GM12878 (cell line): ENCODE data around the gene MAP3K5. TPM values are rescaled to one million over a fixed set of nuclear protein-coding genes. Genes with fewer than 3 reads are reported as not detected.

Experiments used
- ATAC-seq: fragments of 200-7000 bp; cut with Tn5 transposase; 3 replicates; pipeline ENCODE4 v1.9.1; 2020; ENCODE audit warnings: mild to moderate bottlenecking, moderate library complexity
- BruUV-seq: library from RNA; stranded (reverse); fragments of 400-500 nt; replicated peaks from 2 replicates; lab custom pipeline; 2021; lab: Mats Ljungman, UMichigan
- CTCF ChIA-PET: fragments of 300-600 bp; sonication (Branson Sonifier 250); formaldehyde crosslinking; extraction: SDS; loops from one replicate; lab custom pipeline; 2021; ENCODE audit warnings: inconsistent platforms; lab: Yijun Ruan, JAX
- POLR2A ChIA-PET: fragments of 350-600 bp; formaldehyde crosslinking; extraction: SDS; loops from one replicate; lab custom pipeline; 2021; ENCODE audit warnings: inconsistent platforms; lab: Charles Lee
- RAD21 ChIA-PET: fragments of 300-600 bp; sonication (Branson Sonifier 250); formaldehyde crosslinking; loops from one replicate; lab custom pipeline; 2023; ENCODE audit warnings: antibody characterized with exemption; ENCODE audit not compliant: unreplicated experiment; lab: Charles Lee
- SMC1A ChIA-PET: fragments of 300-600 bp; sonication (Branson Sonifier 250); formaldehyde crosslinking; loops from one replicate; lab custom pipeline; 2023; ENCODE audit not compliant: unreplicated experiment, uncharacterized antibody; lab: Charles Lee
- DNase-seq: peaks from one replicate; pipeline ENCODE4 v3.0.0-alpha.2; 2011; ENCODE audit warnings: low read depth, low spot score
- FAIRE-seq: peaks from 3 replicates; lab custom pipeline; 2011; peaks lifted over from hg19 to GRCh38; lab: Jason Lieb, UNC
- H2AFZ ChIP-seq: 2 replicates; pipeline ENCODE4 v1.6.0; 2011; ENCODE audit warnings: low read depth, low read length, control low read depth; ENCODE audit not compliant: control insufficient read depth
- H3K27ac ChIP-seq: 2 replicates; pipeline ENCODE4 v1.5.1; 2011; ENCODE audit warnings: control low read depth; ENCODE audit not compliant: control insufficient read depth, insufficient read depth
- H3K27me3 ChIP-seq, 2 experiments: replicated peaks in 1 of 2; 2 replicates each; pipeline versions ENCODE4 v1.6.0 to v1.6.1; 2011; ENCODE audit warnings: low read length in 1 of 2; ENCODE audit not compliant: control insufficient read depth in 2 of 2, insufficient read depth in 2 of 2
- H3K36me3 ChIP-seq, 2 experiments: 2 replicates each; pipeline ENCODE4 v1.5.1; 2011; ENCODE audit warnings: low read length in 1 of 2; ENCODE audit not compliant: control insufficient read depth in 2 of 2, insufficient read depth in 2 of 2
- H3K4me1 ChIP-seq: 2 replicates; pipeline ENCODE4 v1.6.1; 2011; ENCODE audit warnings: mild to moderate bottlenecking, low read length, moderate library complexity, mixed read lengths; ENCODE audit not compliant: control insufficient read depth, insufficient read depth
- H3K4me2 ChIP-seq: 2 replicates; pipeline ENCODE4 v1.6.0; 2011; ENCODE audit warnings: control low read depth; ENCODE audit not compliant: control insufficient read depth, insufficient read depth
- H3K4me3 ChIP-seq: fragments of 200-600 bp; sonication (generic); 2 replicates; pipeline ENCODE4 v1.5.1; 2016
- H3K79me2 ChIP-seq: 2 replicates; pipeline ENCODE4 v1.6.0; 2011; ENCODE audit warnings: low read length; ENCODE audit not compliant: control insufficient read depth, insufficient read depth
- H3K9ac ChIP-seq: 2 replicates; pipeline ENCODE4 v1.8.0; 2011; ENCODE audit warnings: low read length, control low read depth, mixed read lengths; ENCODE audit not compliant: control insufficient read depth, insufficient read depth
- H3K9me3 ChIP-seq: replicated peaks from 3 replicates; pipeline ENCODE4 v1.5.1; 2011; ENCODE audit warnings: mild to moderate bottlenecking, low read length; ENCODE audit not compliant: control insufficient read depth, insufficient read depth
- H4K20me1 ChIP-seq: 2 replicates; pipeline ENCODE4 v1.6.0; 2011; ENCODE audit not compliant: control insufficient read depth, insufficient read depth
- RBBP5 ChIP-seq: fragments of 200-600 bp; sonication (generic); conservative IDR thresholded peaks from 2 replicates; pipeline ENCODE4 v1.6.1; 2016
- WGBS: methylation state at CpG from one replicate; pipeline ENCODE4 v1.1.6; 2016; ENCODE audit warnings: low lambda C conversion rate; ENCODE audit not compliant: insufficient replicate concordance, insufficient coverage; ENCODE audit errors: missing lambda C conversion rate; 5-methylcytosine and 5-hydroxymethylcytosine counted together
- in situ Hi-C: fragments of 300-500 bp; cut with MboI; formaldehyde crosslinking; loops from 9 replicates; pipeline ENCODE4 v1.14.3; 2018; ENCODE audit warnings: mixed read lengths
- intact Hi-C: fragments of 100-400 bp; cut with micrococcal nuclease; formaldehyde crosslinking; loops from one replicate; pipeline ENCODE4 v1.14.2; 2022; ENCODE audit not compliant: unreplicated experiment
- polyA plus RNA-seq, 11 experiments: library from polyadenylated mRNA; depleted of rRNA in 4 of 11; unstranded in 6 of 11; stranded (reverse) in 5 of 11; fragments of >200 nt; fragmentation: Nextera tagmentation in 4 of 11; fragmentation: Illumina TruSeq in 1 of 11; extraction: Ambion mirVana in 4 of 11; extraction: Trizol in 1 of 11; gene quantifications; 1 replicate in 1 of 11; 2 replicates in 10 of 11; pipeline versions ENCODE4 v1.2.1 to v1.2.3, GENCODE V29; 2011 to 2016; ENCODE audit warnings: inconsistent platforms in 2 of 11, missing spikeins in 2 of 11, low read depth in 1 of 11
- total RNA-seq, 4 experiments: library from RNA; depleted of rRNA in 3 of 4; stranded (reverse); fragments of >200 nt in 3 of 4; fragmentation: Illumina TruSeq in 1 of 4; extraction: Trizol in 1 of 4; gene quantifications; 2 replicates each; pipeline versions ENCODE4 v1.2.1 to v1.2.3, GENCODE V29; 2013 to 2021
- TF ChIP-seq, protein P1 (sequence below): fragments of 450-650 bp; IDR thresholded peaks from 2 replicates; pipeline ENCODE4 v1.6.1; 2017; ENCODE audit warnings: mild to moderate bottlenecking, moderate library complexity

Gene MAP3K5
- total and polyA plus RNA-seq, 10 of the 15 experiments (the other 5 are each of a cell fraction or from before 2014, with no cell fraction given), result 5.4 to 34.3 (median 26.4) TPM

DNA sequence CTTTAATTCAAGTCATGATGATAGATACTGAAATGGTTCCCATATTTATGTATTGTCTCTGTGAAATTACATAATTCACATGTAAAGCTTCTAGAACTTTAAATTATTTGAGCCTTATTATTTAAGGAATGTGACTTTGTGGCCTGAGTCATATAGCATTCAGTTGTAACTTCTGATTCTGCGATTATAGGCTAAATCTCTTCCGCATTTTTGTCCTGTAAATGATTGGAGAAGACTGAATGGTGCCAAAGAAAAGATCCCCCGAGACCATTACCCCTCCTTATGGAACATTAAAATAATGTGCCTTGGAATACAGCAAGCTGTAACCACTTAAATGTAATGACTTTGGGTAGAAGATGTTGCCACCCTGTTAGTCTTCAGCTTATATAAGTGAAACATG lies 178.8 kb downstream of the MAP3K5 start:
- Histone ChIP-seq H3K27ac (no peak overlapping the region), H3K4me1 (no peaks in the 10 kb centered on the region), H3K36me3 (peaks cover 0 to 39% of the 10 kb centered on the region in 2 experiments; a peak in 3 of 4 replicates), H3K4me2 (no peak overlapping the region), H4K20me1 (no peaks in the 10 kb centered on the region), H3K9ac (no peak overlapping the region), H3K79me2 (no peaks in the 10 kb centered on the region), H3K27me3 (no peaks in the 10 kb centered on the region), H3K4me3 (no peak overlapping the region), H2AFZ (no peak overlapping the region), H3K9me3 (no peaks in the 10 kb centered on the region)
- ChIA-PET CTCF (interaction anchor here (1.0 to 6.6 kb wide), 6 partner anchors 12 to 179 kb away, joined by 3 to 38 read pairs (median 4); partner anchors contain the start of gene MAP3K5), POLR2A (interaction anchor here (0.6 kb wide), 1 partner anchor 616 kb away, joined by 3 read pairs; no protein-coding TSS in a partner anchor), RAD21 (interaction anchor here (1.2 kb wide), 1 partner anchor 179 kb away, joined by 3 read pairs; the partner anchor contains the start of gene MAP3K5), SMC1A (interaction anchor here (0.7 to 4.1 kb wide), 4 partner anchors 12 to 181 kb away, joined by 3 to 14 read pairs (median 3); no protein-coding TSS in a partner anchor)
- DNase-seq, result no peak
- FAIRE-seq, result no peak
- BruUV-seq, result no TSS peak
- in situ Hi-C loops (no loop called here), intact Hi-C loops (no loop called here)
- ATAC-seq, result no peak
- no peak for TF ChIP-seq RBBP5
- TF ChIP-seq, protein P1, sequence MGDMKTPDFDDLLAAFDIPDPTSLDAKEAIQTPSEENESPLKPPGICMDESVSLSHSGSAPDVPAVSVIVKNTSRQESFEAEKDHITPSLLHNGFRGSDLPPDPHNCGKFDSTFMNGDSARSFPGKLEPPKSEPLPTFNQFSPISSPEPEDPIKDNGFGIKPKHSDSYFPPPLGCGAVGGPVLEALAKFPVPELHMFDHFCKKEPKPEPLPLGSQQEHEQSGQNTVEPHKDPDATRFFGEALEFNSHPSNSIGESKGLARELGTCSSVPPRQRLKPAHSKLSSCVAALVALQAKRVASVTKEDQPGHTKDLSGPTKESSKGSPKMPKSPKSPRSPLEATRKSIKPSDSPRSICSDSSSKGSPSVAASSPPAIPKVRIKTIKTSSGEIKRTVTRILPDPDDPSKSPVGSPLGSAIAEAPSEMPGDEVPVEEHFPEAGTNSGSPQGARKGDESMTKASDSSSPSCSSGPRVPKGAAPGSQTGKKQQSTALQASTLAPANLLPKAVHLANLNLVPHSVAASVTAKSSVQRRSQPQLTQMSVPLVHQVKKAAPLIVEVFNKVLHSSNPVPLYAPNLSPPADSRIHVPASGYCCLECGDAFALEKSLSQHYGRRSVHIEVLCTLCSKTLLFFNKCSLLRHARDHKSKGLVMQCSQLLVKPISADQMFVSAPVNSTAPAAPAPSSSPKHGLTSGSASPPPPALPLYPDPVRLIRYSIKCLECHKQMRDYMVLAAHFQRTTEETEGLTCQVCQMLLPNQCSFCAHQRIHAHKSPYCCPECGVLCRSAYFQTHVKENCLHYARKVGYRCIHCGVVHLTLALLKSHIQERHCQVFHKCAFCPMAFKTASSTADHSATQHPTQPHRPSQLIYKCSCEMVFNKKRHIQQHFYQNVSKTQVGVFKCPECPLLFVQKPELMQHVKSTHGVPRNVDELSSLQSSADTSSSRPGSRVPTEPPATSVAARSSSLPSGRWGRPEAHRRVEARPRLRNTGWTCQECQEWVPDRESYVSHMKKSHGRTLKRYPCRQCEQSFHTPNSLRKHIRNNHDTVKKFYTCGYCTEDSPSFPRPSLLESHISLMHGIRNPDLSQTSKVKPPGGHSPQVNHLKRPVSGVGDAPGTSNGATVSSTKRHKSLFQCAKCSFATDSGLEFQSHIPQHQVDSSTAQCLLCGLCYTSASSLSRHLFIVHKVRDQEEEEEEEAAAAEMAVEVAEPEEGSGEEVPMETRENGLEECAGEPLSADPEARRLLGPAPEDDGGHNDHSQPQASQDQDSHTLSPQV, result no peak
- WGBS, result 95% methylated on average over 3 of the region's 3 CpGs
